ENCODE data around the gene KLHL42.

The KLHL42 gene

DNA sequence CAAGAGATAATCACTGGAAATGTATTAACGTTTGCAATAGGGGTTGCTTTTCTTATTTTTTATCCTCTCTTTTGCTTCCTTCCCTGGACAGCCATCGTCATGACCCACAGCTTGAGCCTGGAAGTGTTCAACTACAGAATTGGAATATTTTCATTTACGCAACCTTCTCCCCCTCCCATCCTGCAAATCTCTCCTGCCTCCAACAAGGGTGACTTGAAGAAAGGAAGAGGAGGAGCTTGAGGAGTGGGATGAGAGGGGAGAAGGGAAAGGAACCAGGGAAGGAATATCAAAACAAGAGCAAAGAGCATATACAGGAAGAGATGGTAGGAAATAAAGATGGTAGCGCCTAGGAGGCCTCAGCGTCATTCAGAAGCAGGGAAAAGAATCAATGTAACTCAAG is 1.6 kb downstream of the KLHL42 start:
- DNase-seq = no peak

- no peak for DNase-seq
Observed at GRCh38 chr12:27782481-27782880, 2.4 kb downstream of the KLHL42 start.

DNA sequence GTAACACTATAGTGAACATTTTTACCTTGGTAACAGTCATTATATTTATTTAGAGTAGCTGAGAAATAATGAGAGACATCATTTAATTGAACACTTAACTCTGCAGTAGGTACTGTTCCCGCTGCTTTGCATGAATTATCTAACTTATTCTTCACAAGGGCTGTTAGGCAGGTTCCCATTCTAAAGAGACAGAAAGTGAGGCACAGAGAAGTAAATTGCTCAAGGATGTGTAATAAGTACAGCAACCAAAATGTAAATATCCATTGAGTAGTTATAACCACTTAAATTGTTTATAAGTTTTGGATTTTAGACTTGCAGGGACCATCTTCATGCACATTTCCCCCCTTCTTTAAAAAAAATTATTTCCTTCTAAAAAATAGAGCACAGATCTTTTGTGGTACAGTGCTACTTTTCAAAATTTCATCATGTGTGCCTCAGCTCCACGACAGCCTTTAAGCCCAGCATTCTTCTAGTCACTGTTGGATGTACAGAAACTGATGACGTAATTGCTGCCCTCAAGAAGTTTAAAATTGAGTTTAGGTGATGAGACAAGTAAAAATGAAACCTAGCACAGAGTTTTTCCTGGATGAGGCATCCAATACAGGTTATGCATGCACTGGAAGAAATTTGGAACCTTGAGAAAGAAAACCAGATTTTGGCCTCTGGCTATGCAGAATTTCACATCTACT is 6.0 kb downstream of the KLHL42 start:
- no peak for DNase-seq

DNA sequence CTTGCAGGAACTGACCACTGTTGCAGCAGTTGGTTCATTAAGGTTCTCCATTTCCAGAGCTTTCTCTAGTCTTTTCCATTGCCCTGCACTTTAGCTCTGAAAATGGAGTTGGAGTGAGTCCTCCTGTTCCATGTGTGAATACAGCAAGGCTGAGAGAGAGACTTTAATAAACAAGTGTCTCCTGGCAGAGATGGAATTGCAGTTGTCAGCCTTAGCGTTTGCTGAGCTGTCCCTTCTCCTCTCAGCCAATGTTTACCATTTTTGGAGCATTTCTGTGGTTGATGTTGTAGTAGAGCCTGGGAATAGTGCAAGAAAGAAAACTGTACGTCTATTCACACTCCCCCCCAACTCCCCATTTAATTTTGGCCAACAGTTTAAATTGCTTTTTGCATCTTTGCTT is 7.5 kb downstream of the KLHL42 start:
- no peak for DNase-seq

DNA sequence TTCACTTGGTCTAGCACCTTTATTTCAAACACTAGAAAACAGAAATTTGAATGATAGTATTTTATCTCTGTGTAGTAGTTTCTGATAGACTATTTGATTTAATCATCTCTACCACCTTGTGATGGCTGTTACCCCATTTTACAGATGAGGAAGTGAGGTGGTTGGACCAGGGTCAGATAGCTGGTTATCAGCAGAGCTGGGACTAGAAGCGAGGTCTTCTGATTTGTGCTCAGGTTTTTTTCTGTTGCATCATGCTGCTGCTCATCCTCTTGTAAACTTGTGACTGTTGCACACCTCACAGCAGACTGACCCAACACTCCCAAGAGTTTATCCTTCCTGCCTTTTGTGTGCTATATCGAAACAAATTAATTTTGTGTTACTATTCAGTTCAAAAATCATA is 10.1 kb downstream of the KLHL42 start:
- no peak for DNase-seq

GRCh38 chr12:27794818-27795584 is 15.0 kb downstream of the KLHL42 start:
- DNase-seq = no peak

GRCh38 chr12:27796128-27796527 is 16.1 kb downstream of the KLHL42 start:
- DNase-seq = no peak

GRCh38 chr12:27797301-27798025 is 17.4 kb downstream of the KLHL42 start:
- no peak for DNase-seq

DNA sequence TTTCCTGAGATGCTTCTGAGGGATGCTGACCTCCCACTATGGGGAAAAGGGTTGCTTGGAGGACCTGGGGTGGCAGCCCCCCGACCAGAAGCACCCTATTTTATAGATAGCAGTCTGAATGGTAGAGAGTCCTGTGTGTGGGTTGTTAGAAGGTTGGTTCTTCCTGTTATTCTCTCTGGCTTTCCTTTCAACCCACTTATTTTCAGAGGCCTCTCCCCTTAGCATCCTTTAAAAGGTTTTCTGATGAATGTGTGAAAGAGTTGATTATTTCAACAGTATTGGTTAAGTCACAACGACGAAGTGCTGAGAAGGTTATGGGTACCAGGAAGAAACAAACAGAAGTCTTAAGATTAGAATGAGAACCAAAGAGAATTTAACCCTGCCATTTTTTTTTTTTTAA is 20.8 kb downstream of the KLHL42 start:
- DNase-seq = no peak

GRCh38 chr12:27801630-27802029 is 21.6 kb downstream of the KLHL42 start:
- no peak for DNase-seq

DNA sequence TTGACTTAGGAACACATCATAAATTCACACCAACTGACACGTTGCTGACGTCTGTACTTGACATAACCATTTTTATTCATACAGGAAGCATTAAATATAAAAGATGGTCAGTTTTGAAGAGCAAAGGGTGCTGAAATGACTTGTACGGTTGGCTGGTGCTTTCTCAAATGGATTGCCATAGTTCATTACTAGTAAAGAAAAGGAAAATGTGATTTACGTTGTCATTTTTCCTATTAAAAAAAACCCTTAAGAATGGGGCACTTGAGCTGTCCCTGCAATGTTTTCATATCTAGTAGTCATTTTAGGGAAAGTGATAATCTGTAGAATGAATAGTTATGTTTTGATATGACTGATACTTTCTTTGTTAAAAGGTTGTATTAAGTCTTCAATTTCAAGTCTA is 22.5 kb downstream of the KLHL42 start:
- DNase-seq = no peak

DNA sequence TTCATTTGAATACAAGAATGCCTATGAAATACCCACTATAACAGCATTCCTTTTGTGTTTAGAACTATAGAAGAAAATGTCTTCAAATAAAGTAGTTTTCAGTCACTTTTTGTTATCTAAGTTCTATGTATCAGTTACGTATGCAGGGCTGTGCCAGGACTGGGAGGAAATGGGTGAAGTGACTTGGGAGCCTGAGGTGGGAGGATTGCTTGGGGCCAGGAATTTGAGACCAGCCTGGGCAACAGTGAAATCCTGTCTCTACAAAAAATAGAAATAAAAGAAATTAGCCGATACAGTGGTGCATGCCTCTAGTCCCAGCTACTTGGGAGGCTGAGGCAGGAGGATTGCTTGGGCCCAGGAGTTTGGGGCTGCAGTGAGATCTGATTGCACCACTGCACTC is 22.9 kb downstream of the KLHL42 start:
- DNase-seq = no peak

- no peak for DNase-seq
Observed at GRCh38 chr12:27805238-27805637, 25.2 kb downstream of the KLHL42 start.

- DNase-seq = no peak
Observed at GRCh38 chr12:27806259-27806658, 26.2 kb downstream of the KLHL42 start.

DNA sequence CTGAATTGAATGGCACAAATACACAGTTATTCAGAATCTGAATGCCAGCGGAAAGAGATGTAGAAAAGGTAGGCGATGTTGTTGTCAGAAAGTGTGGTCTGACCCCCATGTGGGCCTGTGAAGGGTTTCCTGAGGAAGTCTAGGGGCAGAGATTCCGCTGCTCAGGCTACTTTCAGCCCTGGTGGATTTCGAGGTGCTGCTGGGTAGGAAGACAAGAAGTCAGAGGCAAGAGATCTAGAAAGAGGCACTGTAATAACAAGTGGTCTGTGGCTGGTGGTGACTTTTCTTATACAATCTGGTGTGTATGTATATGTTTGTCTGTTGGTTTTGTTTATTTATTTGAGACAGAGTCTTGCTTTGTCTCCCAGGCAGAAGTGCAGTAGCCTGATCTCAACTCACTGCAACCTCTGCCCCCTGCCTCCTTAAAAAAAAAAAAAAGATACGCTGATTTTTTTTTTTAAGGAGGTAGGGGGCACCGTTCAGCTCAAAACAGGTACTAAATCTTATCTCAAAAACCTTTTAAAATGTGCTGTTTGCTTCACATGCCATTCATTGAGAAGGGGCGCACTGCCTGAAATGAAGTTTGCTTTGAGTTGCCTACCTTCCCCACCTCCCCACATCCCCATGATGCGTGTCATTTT is 27.1 kb downstream of the KLHL42 start:
- no peak for DNase-seq

- DNase-seq = no peak
Observed at GRCh38 chr12:27808841-27809240, 28.8 kb downstream of the KLHL42 start.

DNA sequence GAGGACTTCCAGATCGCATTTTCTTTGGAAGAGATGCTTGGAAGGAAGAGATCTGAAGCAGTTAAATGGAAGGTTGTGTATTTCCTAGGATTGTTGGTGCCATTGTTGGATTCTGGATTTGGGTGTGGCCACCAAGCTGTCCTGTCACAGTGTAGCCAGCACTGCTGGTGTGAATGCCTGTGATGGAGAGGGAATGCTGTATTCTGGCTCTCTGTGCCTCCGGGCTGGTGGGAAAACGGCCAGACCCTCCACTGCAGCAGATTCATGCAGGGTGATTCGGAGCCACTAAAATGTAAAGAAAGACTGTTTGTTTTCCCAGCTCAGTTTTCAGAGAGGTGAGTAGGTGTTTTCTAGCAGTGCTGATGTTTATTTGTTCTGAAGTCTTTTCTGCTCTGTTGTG is 30.7 kb downstream of the KLHL42 start:
- no peak for DNase-seq

- no peak for DNase-seq
Observed at GRCh38 chr12:27812502-27812901, 32.5 kb downstream of the KLHL42 start.

GRCh38 chr12:27814411-27814810 is 34.4 kb downstream of the KLHL42 start:
- DNase-seq = no peak

DNA sequence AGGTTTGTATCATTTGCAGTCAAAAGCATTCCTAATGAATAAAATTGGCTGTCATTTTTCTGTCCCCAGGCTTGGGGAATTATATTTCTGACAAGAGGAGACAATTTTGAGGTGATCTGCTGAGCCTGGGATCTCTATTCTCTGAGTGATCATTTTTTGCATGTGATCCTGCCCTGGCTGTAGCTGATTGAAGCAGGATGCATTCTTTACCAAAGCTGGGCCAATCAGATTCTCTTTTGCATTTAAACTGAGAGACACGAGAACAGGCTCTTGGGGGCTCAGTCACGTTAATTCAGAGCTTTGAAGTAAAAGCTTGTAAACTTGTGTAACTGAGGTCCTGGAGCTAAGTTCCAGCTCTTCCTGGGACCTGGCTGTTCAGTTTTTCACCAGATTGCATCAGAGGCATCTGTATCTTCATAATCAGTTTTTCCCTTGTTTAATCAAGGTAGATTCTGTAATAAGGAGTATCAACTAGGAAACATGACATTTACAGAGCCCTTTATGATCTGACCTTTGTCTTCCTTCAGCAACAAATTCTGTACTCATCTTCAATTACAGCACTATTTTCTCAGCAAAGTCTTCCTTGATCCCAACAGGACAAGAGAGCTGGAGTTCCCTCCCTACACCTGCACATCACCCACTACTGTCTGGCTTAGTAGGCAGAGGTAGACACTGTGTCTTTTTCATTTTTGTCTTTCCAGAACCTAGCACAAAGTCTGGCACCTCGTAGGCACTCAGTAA is 35.0 kb downstream of the KLHL42 start:
- no peak for DNase-seq

DNA sequence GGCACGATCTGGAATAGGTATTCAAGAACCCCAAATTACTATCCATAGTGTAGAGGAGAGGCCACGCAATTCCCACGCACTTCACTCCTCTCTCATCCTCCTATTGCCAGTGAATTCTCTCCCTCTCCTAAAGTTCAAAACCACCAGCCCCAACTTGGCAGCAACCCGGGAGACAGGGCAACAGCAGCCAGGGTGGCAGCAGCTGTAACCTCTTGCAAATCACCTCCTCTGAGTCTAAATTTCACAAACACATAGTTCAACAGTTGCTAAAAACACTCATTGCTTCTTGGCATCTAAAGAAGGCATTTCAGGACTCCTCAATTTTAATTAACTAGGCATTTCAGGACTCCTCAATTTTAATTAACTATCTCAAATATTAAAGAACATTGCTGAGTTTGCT is 37.7 kb downstream of the KLHL42 start:
- no peak for DNase-seq

DNA sequence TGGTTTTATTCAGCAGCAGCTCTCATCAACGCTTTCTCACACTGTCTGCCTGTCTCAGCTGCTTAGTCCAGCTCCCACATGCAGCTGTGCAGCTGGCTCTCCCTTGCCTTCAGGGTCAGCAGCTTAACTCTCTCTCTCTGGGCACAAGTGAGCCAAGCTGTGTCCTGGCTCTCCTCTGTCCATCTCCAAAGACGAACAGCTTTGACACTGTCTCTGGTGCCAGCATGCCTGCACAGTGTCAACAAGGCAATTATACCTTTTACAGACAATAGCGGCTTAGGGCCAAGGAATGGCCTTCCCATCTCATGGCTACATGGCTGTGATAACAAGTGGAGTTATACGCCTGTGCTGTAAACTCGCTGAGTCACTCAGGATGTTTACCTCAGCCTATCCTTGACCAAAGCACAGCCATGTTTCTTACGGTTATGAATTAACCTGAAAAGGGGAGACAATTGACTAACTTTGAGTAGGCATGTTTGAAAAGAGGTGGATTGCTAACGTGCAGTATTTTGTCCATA is 38.4 kb downstream of the KLHL42 start:
- no peak for DNase-seq

DNA sequence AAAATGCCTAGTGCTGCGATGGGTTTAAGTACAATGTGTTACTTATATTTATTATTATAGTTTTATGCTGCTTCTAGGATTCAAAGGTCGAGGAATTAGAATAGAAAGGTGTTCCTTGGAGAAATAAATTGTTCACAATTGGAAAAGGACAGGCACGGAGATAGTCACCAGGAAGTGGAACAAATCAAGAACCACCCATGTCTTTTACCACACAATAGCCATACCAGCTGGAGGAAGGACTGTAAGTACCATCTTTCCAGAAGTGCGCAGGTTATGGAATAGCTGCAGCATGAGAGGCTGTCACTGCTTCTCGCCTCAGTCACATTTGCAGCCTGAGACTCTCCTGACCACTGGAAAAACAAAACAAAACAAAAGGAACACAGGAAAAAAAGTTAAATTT is 40.5 kb downstream of the KLHL42 start:
- DNase-seq = no peak

Measured in stimulated activated CD4-positive, alpha-beta T cell treated with anti-CD3 and anti-CD28 coated beads, Interleukin-2, amount 100 ng/mL, for 48 hours (primary cell).